NT2/D1 (cell line): ENCODE results near the gene FOCAD.

Source experiments
- SUZ12 ChIP-seq: IDR thresholded peaks from 2 replicates; pipeline ENCODE4 v1.6.1; 2011; ENCODE audit not compliant: insufficient read length, insufficient read depth; ENCODE audit errors: extremely low read depth
- YY1 ChIP-seq: IDR thresholded peaks from 2 replicates; pipeline ENCODE4 v1.6.1; 2011; ENCODE audit not compliant: insufficient read length, insufficient read depth
- ZNF274 ChIP-seq: IDR thresholded peaks from 2 replicates; pipeline ENCODE4 v1.6.1; 2011; ENCODE audit warnings: mild to moderate bottlenecking, low read depth, low read length

DNA sequence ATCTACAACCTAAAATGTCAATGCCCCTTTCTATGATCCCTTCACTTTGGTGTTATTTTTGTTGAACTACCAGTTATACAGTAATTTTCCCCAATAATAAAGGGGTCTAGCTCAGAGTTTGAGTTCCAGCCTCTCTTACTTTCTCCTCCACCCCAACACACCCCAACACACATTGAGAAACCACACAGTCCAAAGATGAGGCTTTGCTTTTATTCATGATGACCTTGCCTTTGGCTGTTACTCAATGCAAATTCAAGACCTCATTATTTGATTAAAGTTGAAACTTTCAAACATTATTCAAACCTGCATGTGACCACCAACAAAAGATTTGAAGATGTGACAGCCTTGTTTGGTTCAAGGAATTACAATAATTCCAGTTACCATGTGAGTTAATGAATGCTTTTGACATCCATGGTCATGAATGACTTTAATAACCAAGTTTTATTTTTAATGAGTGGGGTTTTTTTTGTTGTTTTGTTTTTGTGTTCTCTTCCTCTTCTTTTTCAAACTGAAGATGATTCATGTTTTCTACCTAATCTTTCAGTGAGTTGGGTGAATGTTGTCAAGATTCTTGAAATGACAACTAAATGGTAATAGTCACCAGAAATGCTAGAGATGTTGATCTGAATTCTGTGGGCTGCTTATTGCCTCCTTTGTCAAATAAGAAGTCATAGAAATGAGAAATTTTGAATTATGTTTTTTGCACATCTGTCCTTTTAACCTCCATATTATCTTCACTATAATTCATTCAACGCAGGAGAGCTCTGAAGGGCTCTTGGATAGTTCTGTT lies 241.4 kb downstream of the FOCAD start:
- TF ChIP-seq ZNF274: no peak
- TF ChIP-seq SUZ12: no peak
- TF ChIP-seq YY1: no peak
